GM23338 (cell line): Measurements from ENCODE around the gene PUS3. TPM values are rescaled to one million over a fixed set of nuclear protein-coding genes. Genes with fewer than 3 reads are reported as not detected.

Experiments
- ATAC-seq: fragments of 200-7000 bp; cut with Tn5 transposase; 3 replicates; pipeline ENCODE4 v1.9.1; 2020
- DNase-seq: peaks from one replicate; pipeline ENCODE4 v3.0.0-alpha.2; 2015; ENCODE audit warnings: low spot score
- H2AFZ ChIP-seq: fragments of 200-600 bp; sonication (generic); 2 replicates; pipeline ENCODE4 v1.8.0; 2016; ENCODE audit warnings: antibody characterized with exemption, mild to moderate bottlenecking, moderate library complexity
- H3F3A ChIP-seq: fragments of 200-600 bp; sonication (generic); replicated peaks from 2 replicates; pipeline ENCODE4 v1.8.0; 2017; ENCODE audit warnings: antibody characterized with exemption, mixed run types, low read depth
- H3K27ac ChIP-seq: fragments of 200-600 bp; sonication (generic); 2 replicates; pipeline ENCODE4 v1.6.1; 2016; ENCODE audit warnings: low read depth
- H3K27me3 ChIP-seq: fragments of 200-600 bp; sonication (generic); 2 replicates; pipeline ENCODE4 v1.8.0; 2016; ENCODE audit warnings: mild to moderate bottlenecking, mixed run types, moderate library complexity; ENCODE audit not compliant: insufficient read depth
- H3K36me3 ChIP-seq: fragments of 200-600 bp; sonication (generic); 2 replicates; pipeline ENCODE4 v1.8.0; 2016; ENCODE audit warnings: mild to moderate bottlenecking; ENCODE audit not compliant: insufficient read depth
- H3K4me1 ChIP-seq: fragments of 200-600 bp; sonication (generic); 2 replicates; pipeline ENCODE4 v1.8.0; 2016; ENCODE audit warnings: mild to moderate bottlenecking, moderate library complexity; ENCODE audit not compliant: insufficient read depth
- H3K4me2 ChIP-seq: fragments of 200-600 bp; sonication (generic); 2 replicates; pipeline ENCODE4 v1.7.1; 2017; ENCODE audit warnings: mixed run types
- H3K4me3 ChIP-seq: fragments of 200-600 bp; sonication (generic); 2 replicates; pipeline ENCODE4 v1.6.1; 2016; ENCODE audit warnings: mixed run types
- H3K79me2 ChIP-seq: fragments of 200-600 bp; sonication (generic); replicated peaks from 2 replicates; pipeline ENCODE4 v1.8.0; 2017; ENCODE audit warnings: mild to moderate bottlenecking; ENCODE audit not compliant: insufficient read depth
- H3K9me2 ChIP-seq: fragments of 200-600 bp; sonication (generic); 2 replicates; pipeline ENCODE4 v1.8.0; 2017; ENCODE audit not compliant: insufficient read depth
- H4K20me1 ChIP-seq: fragments of 200-600 bp; sonication (generic); replicated peaks from 2 replicates; pipeline ENCODE4 v1.8.0; 2017; ENCODE audit warnings: mild to moderate bottlenecking; ENCODE audit not compliant: insufficient read depth
- H3K27ac Mint-ChIP-seq: 2 replicates; pipeline ENCODE4 v1.8.0; 2020; ENCODE audit warnings: inconsistent platforms, mild to moderate bottlenecking, moderate library complexity, mixed read lengths
- H3K27me3 Mint-ChIP-seq: 3 replicates; pipeline ENCODE4 v1.8.0; 2022; ENCODE audit warnings: low read depth, mild to moderate bottlenecking, moderate library complexity, mixed read lengths, inconsistent platforms; ENCODE audit not compliant: insufficient read depth, poor library complexity
- H3K36me3 Mint-ChIP-seq: 3 replicates; pipeline ENCODE4 v1.8.0; 2021; ENCODE audit warnings: low read depth, mild to moderate bottlenecking, inconsistent platforms, moderate library complexity, mixed read lengths
- H3K4me1 Mint-ChIP-seq: 3 replicates; pipeline ENCODE4 v1.8.0; 2020; ENCODE audit warnings: mild to moderate bottlenecking, inconsistent platforms, mixed read lengths
- H3K4me3 Mint-ChIP-seq: 3 replicates; pipeline ENCODE4 v1.8.0; 2021; ENCODE audit warnings: moderate library complexity, mild to moderate bottlenecking, inconsistent platforms, mixed read lengths
- H3K9me3 Mint-ChIP-seq: 3 replicates; pipeline ENCODE4 v1.8.0; 2020; ENCODE audit warnings: moderate library complexity, mild to moderate bottlenecking, inconsistent platforms, mixed read lengths
- EZH2 ChIP-seq: fragments of 200-600 bp; sonication (generic); IDR thresholded peaks from one replicate; pipeline ENCODE4 v1.8.0; 2017; ENCODE audit warnings: antibody characterized with exemption, mild to moderate bottlenecking, low read depth; ENCODE audit not compliant: unreplicated experiment
- NANOG ChIP-seq: IDR thresholded peaks from 2 replicates; pipeline ENCODE4 v1.6.1; 2016; ENCODE audit warnings: antibody characterized with exemption, borderline replicate concordance
- STAT1 ChIP-seq: IDR thresholded peaks from one replicate; pipeline ENCODE4 v1.6.1; 2016; ENCODE audit warnings: antibody characterized with exemption; ENCODE audit not compliant: unreplicated experiment
- ZNF114 ChIP-seq: fragments of 250-450 bp; sonication (Bioruptor Pico); IDR thresholded peaks from 2 replicates; pipeline ENCODE4 v1.5.0; 2020; ENCODE audit warnings: mild to moderate bottlenecking, moderate library complexity
- ZNF331 ChIP-seq: fragments of 250-450 bp; sonication (Bioruptor Pico); IDR thresholded peaks from 2 replicates; pipeline ENCODE4 v1.5.0; 2020; ENCODE audit warnings: low read depth, mild to moderate bottlenecking, moderate library complexity
- polyA plus RNA-seq: library from polyadenylated mRNA; unstranded; fragments of >200 nt; fragmentation: Nextera tagmentation; extraction: Ambion mirVana; gene quantifications from 2 replicates; pipeline ENCODE4 v1.2.1, GENCODE V29; 2016
- total RNA-seq: library from RNA; depleted of rRNA; stranded (reverse); fragments of >200 nt; shearing (Covaris generic); gene quantifications from 2 replicates; pipeline ENCODE4 v1.2.3, GENCODE V29; 2014
- TF ChIP-seq, protein P1 (sequence below): IDR thresholded peaks from one replicate; pipeline ENCODE4 v1.6.1; 2018; ENCODE audit warnings: antibody characterized with exemption; ENCODE audit not compliant: unreplicated experiment
- TF ChIP-seq, protein P2 (sequence below): IDR thresholded peaks from 2 replicates; pipeline ENCODE4 v1.6.1; 2016; ENCODE audit warnings: antibody characterized with exemption

PUS3 gene
- total and polyA plus RNA-seq, 2 experiments from 2014 or later: 15.8 to 24.1 TPM

DNA sequence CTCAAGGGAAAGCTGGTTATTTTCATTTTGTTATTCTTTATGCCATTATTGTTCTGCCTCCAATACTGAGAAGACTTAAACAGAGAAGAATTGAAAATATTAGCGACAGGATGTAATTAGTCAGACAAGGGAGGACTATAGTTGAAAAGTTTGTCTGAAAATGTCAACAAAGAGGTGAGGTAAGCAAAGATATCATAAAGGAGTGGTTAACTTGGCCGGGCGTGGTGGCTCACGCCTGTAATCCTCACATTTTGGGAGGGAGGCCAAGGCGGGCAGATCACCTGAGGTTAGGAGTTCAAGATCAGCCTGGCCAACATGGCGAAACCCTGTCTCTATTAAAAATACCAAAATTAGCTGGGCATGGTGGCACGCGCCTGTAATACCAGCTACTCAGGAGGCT, 19.6 kb downstream of the PUS3 start:
- peaks cover 28% of the 10 kb centered on the region for H3K9me3 Mint-ChIP-seq
- Histone ChIP-seq H3K4me1 (no peaks in the 10 kb centered on the region), H3K4me3 (no peak overlapping the region), H3K79me2 (peaks cover under 1% of the 10 kb centered on the region; the same call in 1 of the 2 replicates), H2AFZ (no peak overlapping the region), H3K27me3 (peaks cover 8% of the 10 kb centered on the region; the same call in 1 of the 2 replicates), H3K9me2 (peaks cover 5% of the 10 kb centered on the region; the same call in 1 of the 2 replicates), H3F3A (peaks cover 2% of the 10 kb centered on the region; the same call in 1 of the 2 replicates), H4K20me1 (no peaks in the 10 kb centered on the region; the same call in 1 of the 2 replicates), H3K27ac (no peak overlapping the region), H3K4me2 (no peak overlapping the region), H3K36me3 (no peaks in the 10 kb centered on the region)
- no peak overlapping the region for H3K27ac Mint-ChIP-seq
- ATAC-seq (no peak), DNase-seq (no peak)
- H3K36me3 Mint-ChIP-seq: peaks cover 18% of the 10 kb centered on the region; the same call in 2 of the 3 replicates
- TF ChIP-seq, protein P1, sequence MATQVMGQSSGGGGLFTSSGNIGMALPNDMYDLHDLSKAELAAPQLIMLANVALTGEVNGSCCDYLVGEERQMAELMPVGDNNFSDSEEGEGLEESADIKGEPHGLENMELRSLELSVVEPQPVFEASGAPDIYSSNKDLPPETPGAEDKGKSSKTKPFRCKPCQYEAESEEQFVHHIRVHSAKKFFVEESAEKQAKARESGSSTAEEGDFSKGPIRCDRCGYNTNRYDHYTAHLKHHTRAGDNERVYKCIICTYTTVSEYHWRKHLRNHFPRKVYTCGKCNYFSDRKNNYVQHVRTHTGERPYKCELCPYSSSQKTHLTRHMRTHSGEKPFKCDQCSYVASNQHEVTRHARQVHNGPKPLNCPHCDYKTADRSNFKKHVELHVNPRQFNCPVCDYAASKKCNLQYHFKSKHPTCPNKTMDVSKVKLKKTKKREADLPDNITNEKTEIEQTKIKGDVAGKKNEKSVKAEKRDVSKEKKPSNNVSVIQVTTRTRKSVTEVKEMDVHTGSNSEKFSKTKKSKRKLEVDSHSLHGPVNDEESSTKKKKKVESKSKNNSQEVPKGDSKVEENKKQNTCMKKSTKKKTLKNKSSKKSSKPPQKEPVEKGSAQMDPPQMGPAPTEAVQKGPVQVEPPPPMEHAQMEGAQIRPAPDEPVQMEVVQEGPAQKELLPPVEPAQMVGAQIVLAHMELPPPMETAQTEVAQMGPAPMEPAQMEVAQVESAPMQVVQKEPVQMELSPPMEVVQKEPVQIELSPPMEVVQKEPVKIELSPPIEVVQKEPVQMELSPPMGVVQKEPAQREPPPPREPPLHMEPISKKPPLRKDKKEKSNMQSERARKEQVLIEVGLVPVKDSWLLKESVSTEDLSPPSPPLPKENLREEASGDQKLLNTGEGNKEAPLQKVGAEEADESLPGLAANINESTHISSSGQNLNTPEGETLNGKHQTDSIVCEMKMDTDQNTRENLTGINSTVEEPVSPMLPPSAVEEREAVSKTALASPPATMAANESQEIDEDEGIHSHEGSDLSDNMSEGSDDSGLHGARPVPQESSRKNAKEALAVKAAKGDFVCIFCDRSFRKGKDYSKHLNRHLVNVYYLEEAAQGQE: no peak
- TF ChIP-seq ZNF331 (CRISPR knock-in tag) (no peak), EZH2 (no peak)
- TF ChIP-seq, protein P2, sequence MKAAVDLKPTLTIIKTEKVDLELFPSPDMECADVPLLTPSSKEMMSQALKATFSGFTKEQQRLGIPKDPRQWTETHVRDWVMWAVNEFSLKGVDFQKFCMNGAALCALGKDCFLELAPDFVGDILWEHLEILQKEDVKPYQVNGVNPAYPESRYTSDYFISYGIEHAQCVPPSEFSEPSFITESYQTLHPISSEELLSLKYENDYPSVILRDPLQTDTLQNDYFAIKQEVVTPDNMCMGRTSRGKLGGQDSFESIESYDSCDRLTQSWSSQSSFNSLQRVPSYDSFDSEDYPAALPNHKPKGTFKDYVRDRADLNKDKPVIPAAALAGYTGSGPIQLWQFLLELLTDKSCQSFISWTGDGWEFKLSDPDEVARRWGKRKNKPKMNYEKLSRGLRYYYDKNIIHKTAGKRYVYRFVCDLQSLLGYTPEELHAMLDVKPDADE: no peak
- H3K4me3 Mint-ChIP-seq: no peak overlapping the region
- H3K27me3 Mint-ChIP-seq: peaks cover 12% of the 10 kb centered on the region
- peaks cover 2% of the 10 kb centered on the region; the same call in 1 of the 3 replicates for H3K4me1 Mint-ChIP-seq

DNA sequence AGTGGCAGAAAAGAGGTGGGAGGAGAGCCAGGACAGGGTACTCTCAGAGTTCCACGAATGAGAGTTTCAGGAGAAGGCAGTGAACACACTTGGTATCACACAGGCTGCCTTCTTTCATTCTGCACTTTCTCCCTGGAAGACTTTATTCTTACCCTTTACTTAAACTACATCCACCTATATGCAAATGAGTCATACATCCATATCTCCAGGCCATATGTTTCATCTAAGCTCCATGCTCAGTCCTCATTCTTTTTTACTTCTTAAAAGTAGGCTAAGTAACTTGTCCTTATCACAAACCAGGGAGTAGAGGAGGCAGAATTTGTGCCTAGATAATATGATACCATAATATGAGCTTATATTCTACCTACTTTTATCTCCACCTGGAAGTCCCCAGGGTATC, 21.7 kb downstream of the PUS3 start:
- Histone ChIP-seq H3F3A (no peaks in the 10 kb centered on the region), H3K4me3 (no peak overlapping the region), H3K27ac (no peak overlapping the region), H3K4me2 (no peak overlapping the region), H3K27me3 (peaks cover 3% of the 10 kb centered on the region; the same call in 1 of the 2 replicates), H3K4me1 (no peaks in the 10 kb centered on the region), H3K9me2 (peaks cover 5% of the 10 kb centered on the region; the same call in 1 of the 2 replicates), H4K20me1 (no peaks in the 10 kb centered on the region; the same call in 1 of the 2 replicates), H3K36me3 (no peaks in the 10 kb centered on the region), H2AFZ (no peak overlapping the region), H3K79me2 (no peaks in the 10 kb centered on the region)
- no peak for ATAC-seq
- no peaks in the 10 kb centered on the region for H3K4me1 Mint-ChIP-seq
- no peak overlapping the region for H3K27ac Mint-ChIP-seq
- peaks cover 16% of the 10 kb centered on the region for H3K9me3 Mint-ChIP-seq
- no peak for DNase-seq
- no peaks in the 10 kb centered on the region for H3K27me3 Mint-ChIP-seq
- H3K4me3 Mint-ChIP-seq: no peak overlapping the region
- H3K36me3 Mint-ChIP-seq: peaks cover 3% of the 10 kb centered on the region; the same call in 2 of the 3 replicates
- TF ChIP-seq STAT1 (no peak), ZNF114 (no peak), NANOG (no peak)
- TF ChIP-seq, protein P1: no peak
- TF ChIP-seq, protein P2: no peak
